ENCODE data around the gene ARHGAP6.
"Not testable (repeated sequence)": the region's sequence is repeated elsewhere in the genome, so short reads cannot be mapped to it uniquely, and the experiment has no call there.

ARHGAP6 gene

DNA sequence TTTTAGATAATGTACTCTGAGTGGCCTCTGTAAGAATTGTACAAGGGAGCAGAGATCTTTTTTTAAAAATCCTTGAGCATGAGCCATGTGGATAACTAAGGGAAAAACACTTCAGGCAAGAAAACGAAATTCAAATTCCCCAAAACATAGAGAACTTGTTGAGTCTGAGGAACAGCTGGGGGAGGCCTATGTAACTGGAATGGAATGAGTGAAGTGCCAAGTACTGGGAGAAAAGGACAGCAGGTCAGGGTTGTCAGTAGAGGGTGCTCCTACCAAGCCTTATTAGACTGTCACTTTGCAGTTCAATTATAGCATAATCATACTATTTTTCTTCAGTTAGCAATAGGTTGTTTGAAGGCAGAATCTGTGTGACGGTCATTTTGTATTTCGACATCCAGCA lies 135.1 kb downstream of the ARHGAP6 start:
- no peak for DNase-seq (ENCODE audit: low spot score)

GRCh38 chrX:11528623-11529022 lies 137.1 kb downstream of the ARHGAP6 start:
- DNase-seq (ENCODE audit: low spot score): no peak

DNA sequence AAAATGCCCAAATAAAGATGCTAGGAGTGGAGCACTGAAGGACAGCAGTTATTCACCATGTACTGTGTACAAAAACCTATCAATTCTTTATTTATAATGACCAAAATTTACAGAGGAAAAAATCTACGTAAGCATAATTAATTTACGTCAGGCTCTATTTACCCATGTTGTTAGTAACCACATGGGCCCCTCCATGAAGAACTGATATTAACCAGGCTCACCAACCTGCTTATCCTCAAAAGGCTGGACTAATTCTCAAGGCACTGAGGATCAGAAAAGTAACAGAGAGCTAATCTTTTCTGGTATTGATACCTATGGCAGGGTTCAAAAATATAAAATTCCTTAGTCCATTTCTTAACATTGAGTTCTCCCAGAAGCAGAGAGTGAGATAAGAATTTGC lies 140.0 kb downstream of the ARHGAP6 start:
- DNase-seq (ENCODE audit: low spot score): no peak

GRCh38 chrX:11519234-11519633 lies 146.5 kb downstream of the ARHGAP6 start:
- DNase-seq (ENCODE audit: low spot score): not testable (repeated sequence)

- DNase-seq (ENCODE audit: low spot score): no peak
Measured at GRCh38 chrX:11509786-11510185, 155.9 kb downstream of the ARHGAP6 start.

DNA sequence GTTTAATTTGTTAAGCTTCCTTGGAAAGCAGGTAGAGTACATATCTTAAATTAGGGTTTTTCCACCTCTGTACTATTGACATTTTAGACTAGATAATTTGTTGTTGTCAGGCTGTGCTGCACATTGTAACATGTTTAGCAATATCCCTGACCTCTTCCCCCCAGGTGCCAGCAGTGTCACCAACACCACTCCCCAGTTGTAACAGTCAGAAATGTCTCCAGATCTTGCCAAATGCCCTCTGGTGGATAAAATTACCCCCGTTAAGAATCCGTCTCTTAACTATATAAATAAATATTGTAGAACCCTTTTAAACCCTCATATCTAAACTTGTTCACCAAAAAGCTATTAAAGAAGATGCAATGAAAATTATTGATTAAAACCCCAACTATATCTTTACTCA lies 161.5 kb downstream of the ARHGAP6 start:
- no peak for DNase-seq (ENCODE audit: low spot score)

DNA sequence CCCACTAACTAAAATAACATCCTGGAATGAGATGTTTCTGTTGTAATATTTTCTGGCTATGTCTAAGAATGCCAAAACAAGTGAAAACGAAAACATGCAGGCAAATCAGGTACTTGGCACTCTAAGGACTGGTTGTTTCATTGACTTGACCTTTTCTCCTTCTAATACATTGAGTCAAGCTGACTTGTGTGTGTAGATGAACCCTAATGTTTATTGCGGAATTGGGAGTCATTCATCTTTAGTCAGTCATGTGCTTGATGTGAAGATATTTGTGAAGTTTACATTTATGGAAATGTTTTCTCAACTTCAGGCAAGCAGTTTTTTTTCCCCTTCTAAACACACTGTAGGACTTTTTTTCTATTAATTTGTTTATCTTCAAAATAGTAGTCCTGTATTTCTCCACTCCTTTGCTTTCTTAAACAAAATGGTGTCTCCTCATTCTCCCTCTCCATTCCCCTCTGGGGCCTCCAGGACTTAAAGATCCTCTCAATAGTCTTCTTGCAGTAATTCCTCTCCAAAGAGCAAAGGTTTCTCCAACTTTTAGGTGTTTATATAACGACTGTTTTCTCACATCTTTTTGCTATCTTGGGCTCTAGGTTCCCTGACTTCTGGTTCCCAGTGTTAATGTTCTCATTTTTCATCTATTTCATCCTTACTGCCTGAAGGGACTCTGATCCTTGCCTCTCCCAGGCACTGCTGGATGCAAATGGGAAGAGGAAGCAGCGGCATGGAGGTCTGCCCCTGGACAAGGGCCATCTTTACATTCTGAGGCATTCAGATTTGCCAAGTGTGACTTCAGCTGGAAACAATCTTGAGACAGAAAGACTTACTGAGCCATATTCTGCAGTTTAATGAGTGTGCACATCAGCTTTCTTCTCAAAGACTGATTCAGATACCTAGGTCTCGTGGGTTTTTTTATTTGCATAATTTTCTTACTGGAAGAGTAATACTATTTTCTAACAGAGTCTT lies 166.4 kb downstream of the ARHGAP6 start:
- DNase-seq (ENCODE audit: low spot score): no peak

- not testable (repeated sequence) for DNase-seq (ENCODE audit: low spot score)
Measured at GRCh38 chrX:11491375-11491774, 174.3 kb downstream of the ARHGAP6 start.

DNA sequence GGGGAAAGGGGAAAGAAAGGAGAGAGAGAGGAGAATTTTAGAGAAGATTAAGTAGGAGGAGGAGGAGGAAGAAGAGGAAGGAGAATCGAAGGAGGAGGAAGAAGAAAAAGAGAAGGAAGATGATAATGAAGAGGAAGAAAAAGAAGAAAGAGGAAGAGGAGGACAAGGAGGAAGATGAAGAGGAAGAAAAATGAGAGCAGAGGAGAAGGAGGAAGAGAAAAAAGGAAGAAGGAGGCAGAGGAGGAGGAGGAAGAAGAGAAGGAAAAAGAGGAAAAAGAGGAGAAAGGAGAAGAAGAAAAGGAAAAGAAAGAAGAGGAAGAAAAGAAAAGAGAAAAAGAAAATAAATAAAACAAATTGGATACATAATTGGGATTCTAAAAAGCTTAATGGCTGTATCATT lies 181.4 kb downstream of the ARHGAP6 start:
- no peak for DNase-seq (ENCODE audit: low spot score)

DNA sequence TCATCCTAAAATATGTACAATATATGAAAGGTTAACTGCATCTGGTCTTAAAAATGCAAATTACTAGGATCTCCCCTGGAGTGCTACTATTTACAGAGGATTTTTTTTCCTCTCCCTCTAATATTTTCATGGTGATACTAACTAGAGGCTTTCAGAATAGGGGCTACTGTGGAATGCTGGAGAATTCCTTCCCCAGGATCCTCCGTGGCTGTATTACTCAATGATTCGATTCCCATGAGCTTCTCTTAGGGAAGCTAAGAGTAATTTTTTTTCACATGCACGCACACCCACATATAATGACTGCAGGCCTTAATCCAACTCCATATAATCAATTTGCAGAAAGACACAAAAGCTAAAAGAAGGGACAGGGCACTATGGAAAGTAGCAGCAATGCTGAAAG lies 184.7 kb downstream of the ARHGAP6 start:
- no peak for DNase-seq (ENCODE audit: low spot score)

DNA sequence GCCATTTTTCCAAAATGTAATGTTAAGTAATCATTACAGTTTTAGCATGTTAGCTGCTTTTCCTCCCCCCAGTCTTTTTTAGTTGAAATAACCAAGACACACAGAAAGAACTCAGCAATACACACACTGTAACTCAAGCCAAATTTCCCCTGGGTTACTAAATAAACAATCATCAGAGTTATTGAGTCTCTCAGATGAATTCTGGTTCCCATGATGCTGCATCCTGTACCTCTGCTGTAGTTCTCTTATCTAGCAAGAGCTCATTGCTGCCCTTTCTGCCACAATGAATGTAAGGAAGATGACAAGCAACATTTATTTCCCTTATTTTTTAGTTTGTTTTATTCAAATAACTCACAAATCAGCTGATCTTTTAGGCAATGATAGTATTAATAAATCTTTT lies 185.1 kb downstream of the ARHGAP6 start:
- no peak for DNase-seq (ENCODE audit: low spot score)

GRCh38 chrX:11478911-11479310 lies 186.8 kb downstream of the ARHGAP6 start:
- no peak for DNase-seq (ENCODE audit: low spot score)

DNA sequence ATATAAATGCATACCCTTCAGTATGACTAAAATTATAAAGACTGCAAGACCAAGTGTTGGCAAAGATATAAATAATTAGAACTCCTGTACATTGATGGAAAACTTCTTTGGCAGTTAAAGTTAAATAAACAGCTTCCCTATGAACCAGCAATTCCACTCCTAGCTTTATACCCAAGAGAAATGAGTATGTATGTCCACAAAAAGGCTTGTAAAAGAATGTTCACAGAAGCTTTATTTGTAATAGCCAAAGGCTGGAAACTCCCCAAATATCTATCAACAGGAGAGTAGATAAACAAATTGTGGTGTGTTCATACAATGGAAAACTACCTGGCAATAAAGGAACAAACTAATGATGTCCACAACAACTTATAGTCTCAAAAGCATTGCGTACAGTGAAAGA lies 187.7 kb downstream of the ARHGAP6 start:
- DNase-seq (ENCODE audit: low spot score): no peak

- no peak for DNase-seq (ENCODE audit: low spot score)
Measured at GRCh38 chrX:11474576-11474975, 191.1 kb downstream of the ARHGAP6 start.

GRCh38 chrX:11474021-11474420 lies 191.7 kb downstream of the ARHGAP6 start:
- no peak for DNase-seq (ENCODE audit: low spot score)

DNA sequence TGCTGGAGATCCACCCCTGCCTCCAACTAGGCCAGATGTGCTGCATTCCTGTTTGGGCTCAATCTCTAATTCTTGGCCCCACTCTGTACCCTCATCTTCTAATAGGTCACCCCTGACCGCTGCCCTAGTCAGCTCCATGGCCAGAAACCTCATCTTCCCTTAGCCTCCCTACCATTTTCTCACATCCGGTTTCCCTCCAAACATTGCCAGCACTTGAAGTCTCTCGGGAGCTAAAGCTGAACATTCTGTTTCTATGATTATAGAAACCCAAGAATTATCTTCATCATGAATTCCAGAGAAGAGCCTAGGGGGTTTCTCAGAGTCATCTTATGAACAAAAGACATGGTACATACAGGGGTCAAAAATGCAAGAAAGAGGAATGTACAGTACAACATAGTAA lies 192.8 kb downstream of the ARHGAP6 start:
- DNase-seq (ENCODE audit: low spot score): no peak

GRCh38 chrX:11472381-11472780 lies 193.3 kb downstream of the ARHGAP6 start:
- no peak for DNase-seq (ENCODE audit: low spot score)

GRCh38 chrX:11470250-11470974 lies 195.3 kb downstream of the ARHGAP6 start:
- no peak for DNase-seq (ENCODE audit: low spot score)

- DNase-seq (ENCODE audit: low spot score): peak; percentile 3
Measured at GRCh38 chrX:11465648-11466411, 199.9 kb downstream of the ARHGAP6 start.

GRCh38 chrX:11464836-11465463 lies 200.8 kb downstream of the ARHGAP6 start:
- DNase-seq (ENCODE audit: low spot score): no peak

GRCh38 chrX:11464380-11464779 lies 201.3 kb downstream of the ARHGAP6 start:
- no peak for DNase-seq (ENCODE audit: low spot score)

DNA sequence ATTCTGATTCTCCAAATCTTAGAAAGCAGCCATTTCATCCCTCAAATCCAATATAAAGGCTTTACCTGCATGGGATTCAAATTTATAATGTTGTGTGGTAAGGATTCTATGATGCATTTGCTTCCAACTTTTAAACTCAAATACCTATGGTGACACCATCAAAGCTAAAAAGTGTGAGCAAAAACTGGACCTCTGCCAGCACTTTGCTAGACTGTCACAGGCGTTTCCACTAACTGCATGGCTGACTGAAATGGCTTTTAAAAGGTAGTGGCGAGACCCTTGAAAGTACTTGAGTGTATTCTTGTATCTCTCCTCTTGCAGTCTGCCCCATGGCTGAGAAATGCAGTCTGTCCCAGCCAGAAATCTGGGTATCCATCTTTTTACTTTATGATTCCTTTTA lies 203.1 kb downstream of the ARHGAP6 start:
- no peak for DNase-seq (ENCODE audit: low spot score)
